Measurements from ENCODE around the gene SLC39A1.
A peak's percentile ranks its signal among the peaks of the same experiment; 100 is the strongest.
"Not testable (repeated sequence)": the region's sequence is repeated elsewhere in the genome, so short reads cannot be mapped to it uniquely, and the experiment has no call there.

Gene SLC39A1

DNA sequence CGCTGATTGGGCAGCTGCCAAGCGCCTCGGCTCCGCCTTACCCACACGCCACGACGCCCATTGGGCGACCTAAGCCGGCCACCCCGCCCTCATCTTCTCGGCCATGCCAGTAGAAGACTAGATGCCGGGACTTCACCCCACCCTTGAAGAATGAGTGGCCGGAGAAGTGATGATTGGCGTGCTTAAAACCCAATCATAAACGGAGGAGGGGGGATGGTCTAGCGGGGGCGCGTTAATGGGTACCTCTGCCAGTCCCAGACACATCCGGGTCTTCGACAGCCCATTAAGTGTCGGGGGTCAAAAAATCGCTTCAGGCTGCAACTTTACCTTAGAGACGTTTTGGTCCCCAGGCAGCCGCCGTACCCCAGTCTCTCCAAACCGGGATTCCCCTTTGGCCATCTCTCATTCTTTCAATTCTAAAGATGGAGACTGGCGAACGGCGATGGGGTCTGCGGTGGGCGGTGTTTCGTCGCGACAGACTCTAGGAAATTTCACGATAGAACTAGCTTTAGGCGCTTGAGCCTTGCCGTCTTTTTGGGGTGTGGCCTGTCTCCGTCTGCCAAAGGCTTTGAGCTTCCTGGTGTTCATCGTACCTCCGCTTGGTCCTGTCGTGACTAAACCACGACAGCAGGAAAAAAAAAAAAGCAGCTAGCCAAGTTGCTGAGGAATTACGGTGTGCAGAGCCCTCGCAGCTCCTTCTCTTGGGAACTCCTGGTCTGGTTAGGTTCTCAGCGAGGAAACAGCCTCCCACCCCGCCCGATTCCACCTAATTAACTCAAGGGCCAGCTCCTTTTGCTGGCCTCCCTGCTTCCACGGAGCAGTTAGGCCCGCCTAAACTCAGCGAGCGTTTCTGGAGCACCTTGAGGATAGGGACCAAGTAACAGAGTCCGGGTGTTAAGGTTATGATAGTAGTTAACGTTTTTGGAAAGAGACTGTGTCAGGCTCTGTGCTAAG lies 40.1 kb downstream of the SLC39A1 start, which contains the start of gene GATAD2B:
Gene GATAD2B (minus strand): TSS at position 1 of the 954 bp plus-strand sequence. CDS start 94,625 bp downstream, outside the sequence.
- Histone ChIP-seq H3K36me3 (ENCODE audit: insufficient read depth, low read length) (peaks cover 6% of the 10 kb centered on the region), H3K9ac (ENCODE audit: insufficient read length) (peak within 1 kb of the TSS; percentile 86), H3K4me3 (peak within 1 kb of the TSS; percentile 98), H3K27ac (peak within 1 kb of the TSS; percentile 75), H3K9me3 (ENCODE audit: low read depth, low read length) (no peaks in the 10 kb centered on the region)
- peak; percentile 84 for TF ChIP-seq POLR2AphosphoS5 (IDR thresholded peaks at IDR 0.05; ENCODE audit: borderline replicate concordance, low read depth, low read length)
- no peak for TF ChIP-seq FOXP2 (optimal IDR thresholded peaks at IDR 0.05; ENCODE audit: control extremely low read depth, extremely low read length, insufficient read depth)
- DNase-seq (ENCODE audit: low read depth, low spot score): peak; percentile 97

DNA sequence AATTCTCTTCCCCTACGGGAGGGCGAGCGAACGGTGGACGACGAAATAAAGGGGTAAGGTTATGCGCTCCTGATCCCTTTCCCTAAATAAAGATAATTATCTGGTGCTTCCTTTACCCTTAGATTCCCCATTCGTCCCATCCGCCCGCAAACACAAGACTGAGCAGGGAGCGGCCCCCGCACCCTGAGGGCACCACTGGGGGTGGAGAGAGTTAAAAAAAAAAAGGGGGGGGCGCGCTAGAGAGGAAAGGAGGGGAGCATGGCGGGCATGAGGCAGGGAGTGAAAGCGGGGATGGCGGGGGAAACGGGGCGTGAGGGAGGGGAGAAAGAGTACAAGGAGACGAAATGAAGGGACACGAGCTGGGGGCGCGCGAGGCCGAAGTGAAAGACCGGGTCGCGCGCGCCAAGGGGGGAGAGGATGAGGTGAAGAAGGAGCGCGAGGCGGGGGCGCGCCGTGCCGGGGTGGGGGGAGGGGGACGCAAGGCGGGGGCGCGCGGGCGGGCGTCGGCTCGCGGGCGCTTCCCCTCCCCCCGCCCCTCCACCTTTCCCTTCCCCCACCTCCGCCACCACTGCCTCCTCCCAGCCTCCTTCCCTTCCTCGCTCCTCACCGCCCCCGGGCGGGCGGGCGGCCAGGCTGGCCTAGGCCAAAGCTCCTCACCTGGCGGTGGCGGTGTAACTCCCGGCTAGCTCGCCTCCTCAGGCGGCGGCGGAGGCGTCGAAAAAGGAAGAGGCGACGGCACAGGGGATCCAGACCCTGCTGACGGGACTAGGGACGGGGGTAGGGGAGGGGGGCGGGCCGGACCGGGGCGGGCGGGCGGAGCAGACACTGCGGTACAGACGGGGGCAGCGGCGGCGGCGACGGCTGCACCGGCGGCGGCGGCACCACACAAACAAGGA lies 41.0 kb downstream of the SLC39A1 start:
- H3K27ac ChIP-seq: peak overlapping the region; percentile 75; the same call in 1 of the 2 replicates
- H3K9me3 ChIP-seq (ENCODE audit: low read depth, low read length): no peaks in the 10 kb centered on the region
- DNase-seq (ENCODE audit: low read depth, low spot score): no peak
- no peak for TF ChIP-seq POLR2AphosphoS5 (IDR thresholded peaks at IDR 0.05; ENCODE audit: borderline replicate concordance, low read depth, low read length)
- TF ChIP-seq EZH2 (IDR thresholded peaks at IDR 0.05): no peak
- H3K9ac ChIP-seq (ENCODE audit: insufficient read length): peak overlapping the region; percentile 78
- H3K4me3 ChIP-seq: peak overlapping the region; percentile 98
- H3K36me3 ChIP-seq (ENCODE audit: insufficient read depth, low read length): peaks cover 6% of the 10 kb centered on the region

DNA sequence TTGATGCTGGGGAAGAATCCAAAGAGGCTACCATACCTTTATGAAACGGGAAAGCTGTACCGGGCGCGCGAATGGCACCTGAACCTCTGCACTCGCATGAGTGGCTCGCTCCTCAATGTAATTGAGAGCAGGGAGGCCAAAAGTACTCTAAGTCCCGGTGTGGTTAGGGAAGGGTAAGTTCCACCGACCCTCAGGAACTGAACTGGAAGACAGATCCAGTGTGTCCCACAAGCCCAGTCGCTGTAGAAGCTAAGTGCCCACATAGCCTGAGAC lies 41.6 kb downstream of the SLC39A1 start:
- H3K36me3 ChIP-seq (ENCODE audit: insufficient read depth, low read length): peaks cover 6% of the 10 kb centered on the region
- no peak for TF ChIP-seq EZH2 (IDR thresholded peaks at IDR 0.05)
- TF ChIP-seq FOXP2 (optimal IDR thresholded peaks at IDR 0.05; ENCODE audit: control extremely low read depth, extremely low read length, insufficient read depth): no peak
- TF ChIP-seq POLR2AphosphoS5 (IDR thresholded peaks at IDR 0.05; ENCODE audit: borderline replicate concordance, low read depth, low read length): no peak
- H3K9ac ChIP-seq (ENCODE audit: insufficient read length): peak overlapping the region; percentile 78
- no peaks in the 10 kb centered on the region for H3K9me3 ChIP-seq (ENCODE audit: low read depth, low read length)
- no peak for DNase-seq (ENCODE audit: low read depth, low spot score)
- H3K27ac ChIP-seq: peak overlapping the region; percentile 75; the same call in 1 of the 2 replicates
- peak overlapping the region; percentile 98 for H3K4me3 ChIP-seq

DNA sequence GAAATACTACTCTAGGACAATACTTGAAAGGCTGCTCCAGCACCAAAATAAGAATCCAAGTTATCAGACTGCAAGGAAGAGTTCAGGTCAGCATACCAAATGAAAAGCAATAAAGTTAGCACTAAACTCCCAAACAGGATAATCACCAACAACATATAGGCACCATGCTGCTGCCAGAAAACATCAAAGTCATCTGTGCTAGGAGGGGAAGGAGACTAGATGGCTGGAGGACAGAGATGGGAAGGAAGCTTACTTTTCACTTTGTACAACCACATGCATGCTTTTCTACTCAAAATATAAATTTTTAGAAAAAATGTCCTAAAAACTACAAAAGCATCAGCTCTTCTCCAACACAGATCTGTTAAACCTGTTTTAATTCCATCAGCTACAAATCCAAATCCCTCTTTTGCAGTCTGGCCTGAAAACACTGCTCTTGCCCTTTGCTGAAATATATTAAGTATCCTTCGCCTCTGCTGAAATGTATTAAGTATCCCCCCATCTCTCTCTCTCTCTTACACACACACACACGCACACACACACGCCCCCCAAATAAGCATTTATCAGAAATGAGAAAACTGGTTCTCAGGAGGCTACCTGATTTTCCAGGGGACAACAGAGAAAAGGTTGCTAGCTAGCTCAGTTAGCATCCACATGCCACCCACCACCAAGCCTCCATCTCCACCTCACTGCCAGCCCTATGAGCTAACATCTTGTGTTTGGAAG lies 42.1 kb downstream of the SLC39A1 start:
- DNase-seq (ENCODE audit: low read depth, low spot score): no peak
- peak overlapping the region; percentile 98 for H3K4me3 ChIP-seq
- no peaks in the 10 kb centered on the region for H3K9me3 ChIP-seq (ENCODE audit: low read depth, low read length)
- peaks cover 8% of the 10 kb centered on the region for H3K36me3 ChIP-seq (ENCODE audit: insufficient read depth, low read length)
- TF ChIP-seq POLR2AphosphoS5 (IDR thresholded peaks at IDR 0.05; ENCODE audit: borderline replicate concordance, low read depth, low read length) (no peak), EZH2 (IDR thresholded peaks at IDR 0.05) (no peak), FOXP2 (optimal IDR thresholded peaks at IDR 0.05; ENCODE audit: control extremely low read depth, extremely low read length, insufficient read depth) (no peak)
- H3K27ac ChIP-seq: 0 out of 2 replicates have a peak overlapping the region, but pooled peaks have one; percentile 75
- H3K9ac ChIP-seq (ENCODE audit: insufficient read length): peak overlapping the region; percentile 78

DNA sequence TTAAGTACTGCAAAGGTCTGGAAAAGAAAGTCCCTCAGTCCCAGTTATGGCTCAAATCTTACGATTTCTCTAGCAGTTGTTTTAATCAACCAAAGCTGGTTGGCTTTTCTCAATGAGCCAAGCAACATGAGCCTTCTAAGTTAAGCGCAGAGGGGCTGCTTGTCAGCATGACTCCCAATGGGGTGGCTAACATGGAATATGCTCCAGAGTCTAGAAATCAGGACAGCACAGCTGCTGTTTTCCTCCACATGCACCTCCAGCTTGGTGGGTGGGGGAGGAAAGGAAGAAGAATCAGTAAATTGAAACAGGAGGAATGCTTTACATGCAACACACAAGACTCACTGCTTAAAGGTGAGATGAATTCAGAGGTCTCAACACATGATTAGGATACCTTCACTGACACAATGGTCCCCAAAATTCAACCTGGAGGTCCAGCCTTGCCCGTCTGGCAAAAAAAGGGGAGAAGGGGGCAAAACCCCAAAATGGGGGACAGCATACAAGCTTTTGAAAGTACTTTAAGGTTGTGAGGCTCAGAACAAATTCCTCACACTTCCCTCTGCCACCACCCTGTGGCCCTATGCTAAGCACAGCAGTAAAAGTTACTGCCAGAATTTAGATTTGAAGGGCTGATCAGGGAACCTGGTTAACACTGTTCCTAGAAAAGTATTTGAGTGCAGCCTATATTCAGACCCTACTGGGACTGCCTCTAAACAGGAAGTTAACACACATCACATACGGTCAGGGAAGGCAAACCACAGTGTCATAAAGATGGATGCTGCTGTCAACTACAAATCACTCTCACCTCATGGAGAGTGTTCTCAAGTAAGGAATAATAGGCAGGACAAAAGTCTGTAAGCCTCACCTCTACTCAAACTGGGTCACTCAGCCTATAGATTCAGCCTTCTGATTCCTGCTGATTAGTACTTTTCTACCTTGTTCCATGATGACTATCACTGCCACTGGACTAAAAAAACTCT lies 43.2 kb downstream of the SLC39A1 start:
- DNase-seq (ENCODE audit: low read depth, low spot score): no peak
- H3K27ac ChIP-seq: no peak overlapping the region
- TF ChIP-seq FOXP2 (optimal IDR thresholded peaks at IDR 0.05; ENCODE audit: control extremely low read depth, extremely low read length, insufficient read depth) (no peak), EZH2 (IDR thresholded peaks at IDR 0.05) (no peak), POLR2AphosphoS5 (IDR thresholded peaks at IDR 0.05; ENCODE audit: borderline replicate concordance, low read depth, low read length) (no peak)
- H3K9ac ChIP-seq (ENCODE audit: insufficient read length): peak overlapping the region; percentile 78
- peaks cover 10% of the 10 kb centered on the region for H3K36me3 ChIP-seq (ENCODE audit: insufficient read depth, low read length)
- no peaks in the 10 kb centered on the region for H3K9me3 ChIP-seq (ENCODE audit: low read depth, low read length)
- peak overlapping the region; percentile 98 for H3K4me3 ChIP-seq

DNA sequence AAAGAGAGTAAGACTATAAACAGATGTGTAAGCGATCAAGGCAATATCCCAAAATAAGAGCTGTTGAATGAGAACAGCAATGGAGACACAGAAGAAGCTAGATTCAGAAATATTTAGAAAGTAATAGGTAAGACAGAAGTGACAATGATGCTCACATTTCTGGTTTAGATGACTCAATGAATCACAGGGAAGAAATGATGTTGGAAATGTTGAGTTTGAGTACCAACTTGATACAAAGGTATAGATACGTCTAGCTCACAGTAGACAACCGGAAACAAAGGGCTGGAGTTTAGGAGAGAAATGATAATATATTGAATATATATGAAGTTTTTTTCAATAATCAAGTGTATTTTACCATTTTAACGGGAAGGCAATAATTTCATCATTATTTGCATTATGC lies 47.0 kb downstream of the SLC39A1 start:
- Histone ChIP-seq H3K27ac (no peak overlapping the region), H3K4me3 (no peak overlapping the region), H3K36me3 (ENCODE audit: insufficient read depth, low read length) (peaks cover 10% of the 10 kb centered on the region), H3K9ac (ENCODE audit: insufficient read length) (no peak overlapping the region), H3K9me3 (ENCODE audit: low read depth, low read length) (no peaks in the 10 kb centered on the region)
- TF ChIP-seq POLR2AphosphoS5 (IDR thresholded peaks at IDR 0.05; ENCODE audit: borderline replicate concordance, low read depth, low read length) (no peak), FOXP2 (optimal IDR thresholded peaks at IDR 0.05; ENCODE audit: control extremely low read depth, extremely low read length, insufficient read depth) (no peak), EZH2 (IDR thresholded peaks at IDR 0.05) (no peak)
- DNase-seq (ENCODE audit: low read depth, low spot score): no peak

DNA sequence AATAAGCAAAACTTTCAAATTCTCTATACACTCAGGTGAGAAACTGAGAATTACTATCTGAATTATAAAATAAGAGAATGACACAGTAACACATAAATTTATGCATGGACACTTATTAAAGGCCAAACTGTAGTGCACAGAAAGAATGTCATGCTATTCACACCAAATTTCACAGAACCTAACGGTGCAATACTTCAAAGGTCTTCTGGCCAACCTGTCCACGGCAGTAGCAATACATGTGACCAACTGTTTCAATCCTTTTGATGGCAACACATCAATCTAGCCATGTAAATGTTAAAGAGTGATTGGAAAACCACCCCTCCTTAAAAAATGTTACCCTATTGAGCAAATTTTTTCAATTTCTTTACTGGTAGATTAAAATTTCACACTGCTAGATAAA lies 51.0 kb downstream of the SLC39A1 start:
- TF ChIP-seq FOXP2 (optimal IDR thresholded peaks at IDR 0.05; ENCODE audit: control extremely low read depth, extremely low read length, insufficient read depth): no peak
- no peak for TF ChIP-seq EZH2 (IDR thresholded peaks at IDR 0.05)
- no peak for TF ChIP-seq POLR2AphosphoS5 (IDR thresholded peaks at IDR 0.05; ENCODE audit: borderline replicate concordance, low read depth, low read length)

DNA sequence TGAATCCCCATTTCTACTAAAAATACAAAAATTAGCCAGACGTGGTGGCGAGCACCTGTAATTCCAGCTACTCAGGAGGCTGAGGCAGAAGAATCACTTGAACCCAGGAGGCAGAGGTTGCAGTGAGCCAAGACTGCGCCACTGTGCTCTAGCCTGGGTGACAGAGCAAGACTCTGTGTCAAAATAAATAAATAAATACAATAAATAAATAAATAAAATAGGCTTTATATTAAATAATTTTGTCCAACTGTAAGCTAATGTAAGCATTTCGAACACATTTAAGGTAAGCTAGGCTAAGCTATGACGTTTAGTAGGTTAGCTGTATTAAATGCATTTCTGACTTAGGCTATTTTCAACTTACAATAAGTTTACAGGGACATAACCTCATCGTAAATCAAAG lies 52.8 kb downstream of the SLC39A1 start:
- peaks cover 11% of the 10 kb centered on the region; the same call in 1 of the 2 replicates for H3K36me3 ChIP-seq (ENCODE audit: insufficient read depth, low read length)
- DNase-seq (ENCODE audit: low read depth, low spot score); H3K27ac ChIP-seq; H3K9me3 ChIP-seq (ENCODE audit: low read depth, low read length); H3K4me3 ChIP-seq; H3K9ac ChIP-seq (ENCODE audit: insufficient read length): not testable (repeated sequence)

More for the DNA sequence above, 51.0 kb downstream of the SLC39A1 start:
- Histone ChIP-seq H3K4me3 (no peak overlapping the region), H3K36me3 (ENCODE audit: insufficient read depth, low read length) (0 out of 2 replicates have a peak, but pooled peaks cover 9% of the 10 kb centered on the region), H3K9me3 (ENCODE audit: low read depth, low read length) (no peaks in the 10 kb centered on the region), H3K9ac (ENCODE audit: insufficient read length) (no peak overlapping the region), H3K27ac (no peak overlapping the region)
- DNase-seq (ENCODE audit: low read depth, low spot score): no peak

Data from SK-N-MC (cell line).